Amniotic stem cell (primary cell): Measurements from ENCODE around the gene TMEM94.
"Not testable (repeated sequence)": the region's sequence is repeated elsewhere in the genome, so short reads cannot be mapped to it uniquely, and the experiment has no call there.

Source experiments
- DNase-seq: peaks from one replicate; lab custom pipeline; 2025; lab: John Stamatoyannopoulos, UW

The TMEM94 gene

DNA sequence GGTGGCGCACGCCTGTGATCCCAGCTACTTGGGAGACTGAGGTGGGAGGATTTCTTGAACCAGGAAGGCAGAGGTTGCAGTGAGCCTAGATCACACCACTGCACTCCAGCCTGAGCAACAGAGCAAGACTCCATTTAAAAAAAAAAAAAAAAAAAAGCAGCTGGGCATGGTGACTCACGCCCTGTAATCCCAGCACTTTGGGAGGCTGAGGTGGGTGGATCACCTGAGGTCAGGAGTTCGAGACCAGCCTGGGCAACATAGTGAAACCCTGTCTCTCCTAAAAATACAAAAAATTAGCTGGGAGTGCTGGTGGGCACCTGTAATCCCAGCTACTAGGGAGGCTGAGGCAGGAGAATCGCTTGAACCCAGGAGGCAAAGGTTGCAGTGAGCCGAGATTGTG, 10.5 kb upstream of the TMEM94 start:
- DNase-seq: not testable (repeated sequence)

DNA sequence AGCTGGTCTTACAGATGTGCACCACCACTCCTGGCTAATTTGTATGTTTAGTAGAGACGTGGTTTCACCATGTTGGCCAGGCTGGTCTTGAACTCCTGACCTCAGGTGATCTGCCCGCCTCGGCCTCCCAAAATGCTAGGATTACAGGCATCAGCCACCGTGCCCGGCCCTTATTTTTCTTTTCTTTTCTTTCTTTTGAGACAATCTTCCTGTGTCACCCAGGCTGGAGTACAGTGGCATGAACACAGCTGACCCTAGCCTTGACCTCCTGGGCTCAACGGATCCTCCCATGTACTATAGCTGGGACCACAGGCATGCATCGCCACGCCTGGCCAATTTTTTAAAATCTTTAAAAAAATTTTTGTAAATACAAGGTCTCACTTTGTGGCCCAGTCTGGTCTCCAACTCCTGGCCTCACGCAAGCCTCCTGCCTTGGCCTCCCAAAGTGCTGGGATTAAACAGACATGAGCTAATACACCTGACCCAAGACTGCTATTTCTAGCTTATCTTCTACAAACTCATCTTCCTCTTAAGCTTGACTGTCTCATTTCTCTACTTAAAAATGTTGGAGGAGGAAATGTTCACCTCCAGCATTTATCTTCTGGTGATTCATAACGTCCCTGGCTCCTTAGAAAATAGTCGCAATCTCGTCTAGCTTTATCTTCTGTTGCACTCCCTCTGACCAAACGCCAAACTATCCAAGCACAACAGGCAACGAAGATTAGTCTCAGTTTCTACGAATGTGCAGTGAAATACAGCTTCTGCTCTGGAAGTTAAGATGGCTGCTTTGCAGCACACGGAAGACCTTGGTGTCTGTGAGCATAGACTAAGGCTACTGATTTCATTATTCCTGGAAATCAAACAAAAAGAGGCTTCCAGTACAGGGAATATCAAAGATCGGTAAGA, 8.2 kb upstream of the TMEM94 start:
- no peak for DNase-seq

DNA sequence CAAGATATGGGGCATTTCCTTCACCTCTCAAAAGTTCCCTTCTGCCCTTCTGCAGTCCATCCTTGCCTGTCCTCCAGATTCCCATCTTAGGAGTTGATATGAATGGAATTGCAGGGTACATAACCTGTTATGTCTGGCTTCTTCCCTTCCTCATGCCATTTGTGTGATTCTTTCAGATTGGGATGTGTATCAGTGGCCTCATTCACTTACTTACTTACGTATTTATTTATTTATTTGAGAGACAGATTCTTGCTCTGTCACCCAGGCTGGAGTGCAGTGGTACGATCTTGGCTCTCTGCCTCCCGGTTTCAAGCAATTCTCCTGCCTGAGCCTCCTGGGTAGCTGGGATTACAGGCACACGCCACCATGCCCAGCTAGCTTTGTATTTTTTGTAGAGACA, 6.2 kb upstream of the TMEM94 start:
- no peak for DNase-seq

DNA sequence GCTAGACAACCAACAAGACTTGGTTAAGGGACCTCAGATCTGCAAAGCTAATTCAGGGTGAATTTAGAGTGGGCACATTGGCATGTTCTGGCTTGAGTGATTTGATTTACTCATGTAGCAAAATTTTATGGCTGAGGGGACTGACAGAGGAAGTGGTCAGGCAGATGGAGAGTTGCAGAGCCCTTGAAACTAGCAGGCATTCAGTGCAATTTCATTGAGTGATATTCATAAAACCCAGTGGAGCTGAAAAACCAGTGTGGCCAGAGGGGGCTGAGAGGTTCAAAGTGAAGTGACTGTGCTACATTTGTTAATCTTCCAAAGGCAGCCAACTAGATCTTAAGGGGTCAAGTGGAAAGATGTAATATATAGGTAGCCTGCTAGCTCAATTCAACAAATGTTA, 2.2 kb upstream of the TMEM94 start:
- no peak for DNase-seq

DNA sequence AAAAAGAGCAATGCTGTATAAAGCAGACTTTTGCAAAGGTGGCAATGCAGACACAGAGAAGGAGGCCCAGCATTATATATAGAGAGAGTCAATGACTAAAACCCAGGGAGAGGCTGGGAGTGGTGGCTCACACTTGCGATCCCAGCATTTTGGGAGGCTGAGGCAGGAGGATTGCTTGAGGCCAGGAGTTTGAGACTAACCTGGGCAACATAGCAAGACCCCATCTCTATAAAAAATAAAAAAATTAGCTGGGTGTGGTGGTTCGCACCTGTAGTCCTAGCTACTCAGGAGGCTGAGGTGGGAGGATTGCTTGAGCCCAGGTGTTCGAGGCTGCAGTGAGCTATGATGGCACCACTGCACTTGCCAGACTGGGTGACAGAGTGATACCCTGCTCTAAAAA, 1.8 kb upstream of the TMEM94 start:
- DNase-seq: not testable (repeated sequence)

DNA sequence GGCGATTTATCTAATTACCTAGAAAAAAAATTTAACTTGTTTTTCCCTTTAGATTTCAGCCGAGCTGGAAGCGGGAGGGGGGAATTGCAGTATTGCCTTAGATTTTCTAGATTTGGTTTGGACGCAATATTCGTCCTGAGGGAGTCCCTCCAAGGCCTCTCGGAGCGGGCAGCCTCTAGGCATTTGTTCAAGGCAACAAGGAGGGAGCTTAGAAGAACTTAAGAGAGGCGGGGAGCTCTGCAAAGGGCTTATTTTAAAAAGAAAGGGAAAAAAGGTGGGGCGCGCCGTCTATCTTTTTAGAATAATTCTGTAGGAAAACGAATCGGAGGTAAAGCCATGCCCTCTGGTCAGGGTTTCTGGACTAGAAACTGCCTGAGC, 407 bp upstream of the TMEM94 start:
- no peak for DNase-seq

DNA sequence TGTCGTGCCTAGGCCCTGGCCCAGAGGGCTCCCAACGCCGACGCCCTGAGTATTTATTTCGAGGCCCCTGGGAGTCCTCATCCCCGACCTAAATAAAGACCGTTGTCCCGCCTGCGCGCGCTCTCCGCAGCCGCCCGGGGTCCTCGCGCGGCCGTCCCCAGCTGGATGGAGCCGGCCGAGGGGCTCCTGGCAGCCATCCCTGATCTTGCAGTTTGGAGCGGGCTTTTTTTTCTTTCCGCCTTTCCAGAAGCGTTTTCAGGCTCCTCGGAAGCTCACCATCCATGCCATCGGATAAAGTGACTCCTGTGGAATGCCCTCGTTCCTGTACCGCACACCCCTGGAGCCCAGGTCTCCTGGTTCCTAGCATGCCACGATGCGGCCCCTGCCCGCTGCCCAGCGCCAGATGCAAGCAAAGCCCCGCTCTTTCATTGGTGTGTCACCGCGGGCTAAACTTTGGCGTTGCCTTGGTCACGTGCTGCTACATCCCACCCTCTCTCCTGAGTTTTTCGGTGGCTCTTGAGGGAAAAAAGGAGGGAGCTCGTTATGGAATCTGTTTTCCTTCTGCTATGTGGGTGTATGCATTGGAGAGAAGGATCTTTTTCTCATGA, 716 bp downstream of the TMEM94 start:
- no peak for DNase-seq

DNA sequence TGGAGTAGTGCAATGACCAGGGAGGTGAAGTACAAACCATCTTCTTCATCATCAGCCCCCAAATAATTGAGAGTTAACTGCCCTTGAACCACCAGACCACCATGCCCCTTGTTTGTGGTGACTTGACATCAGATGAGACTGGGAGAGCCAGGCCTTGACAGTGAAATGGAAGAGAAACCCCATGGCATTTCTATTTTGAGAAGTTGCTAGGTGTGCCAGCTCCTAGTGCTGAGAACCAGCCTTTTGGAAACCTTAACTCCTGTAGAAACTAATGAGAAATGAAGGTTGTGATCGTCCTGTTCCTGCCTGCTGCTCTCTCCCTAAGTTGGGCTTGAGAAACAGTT, 2.8 kb downstream of the TMEM94 start:
- no peak for DNase-seq

DNA sequence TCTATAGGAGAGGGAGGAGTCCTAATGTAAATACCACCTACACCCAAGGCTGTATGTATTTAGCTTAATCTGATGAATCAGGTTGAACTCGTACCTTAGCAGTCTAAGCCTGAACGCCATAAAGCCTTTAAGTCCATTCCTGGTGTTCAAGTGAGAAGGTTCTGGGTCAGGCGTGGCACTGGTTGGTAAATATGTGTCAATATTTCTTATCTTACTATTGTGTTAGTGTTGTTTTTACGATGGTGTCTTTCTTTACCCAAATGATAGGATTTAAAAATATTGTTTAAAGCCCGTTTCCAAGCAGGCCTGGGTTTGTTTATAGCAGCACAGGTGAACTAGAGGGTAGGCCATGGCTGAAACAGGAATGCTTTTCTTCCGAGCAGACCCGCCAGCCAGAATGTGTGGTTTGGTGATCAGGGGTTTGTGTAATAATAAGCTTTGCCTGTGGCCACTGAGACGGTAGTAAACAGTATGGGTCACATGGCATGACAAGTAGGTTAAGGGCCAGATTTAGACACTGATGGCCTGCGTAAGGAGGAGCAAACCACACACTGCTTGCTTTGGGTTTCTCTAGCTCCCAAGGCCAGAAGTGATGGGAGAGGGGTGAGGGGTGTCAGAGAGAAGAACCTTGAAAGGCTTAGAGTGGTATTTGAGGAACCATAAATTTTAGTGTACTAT, 3.3 kb downstream of the TMEM94 start:
- no peak for DNase-seq

DNA sequence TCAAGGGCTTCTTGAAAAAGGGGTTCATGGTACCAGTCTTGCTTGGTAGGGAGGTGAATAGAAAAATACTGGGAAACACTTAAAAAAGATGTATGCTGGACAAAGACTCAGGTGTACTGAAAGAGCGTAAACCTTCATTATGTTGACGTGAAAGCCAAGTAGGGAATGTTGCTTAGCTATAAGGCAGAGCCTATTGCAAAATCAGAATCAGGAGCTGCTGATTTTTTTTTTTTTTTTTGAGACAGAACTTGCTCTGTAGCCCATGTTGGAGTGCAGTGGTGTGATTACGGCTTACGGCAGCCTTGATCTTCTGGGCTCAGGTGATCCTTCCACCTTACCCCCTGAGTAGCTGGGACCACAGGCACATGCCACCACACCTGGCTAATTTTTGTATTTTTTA, 3.9 kb downstream of the TMEM94 start:
- no peak for DNase-seq

DNA sequence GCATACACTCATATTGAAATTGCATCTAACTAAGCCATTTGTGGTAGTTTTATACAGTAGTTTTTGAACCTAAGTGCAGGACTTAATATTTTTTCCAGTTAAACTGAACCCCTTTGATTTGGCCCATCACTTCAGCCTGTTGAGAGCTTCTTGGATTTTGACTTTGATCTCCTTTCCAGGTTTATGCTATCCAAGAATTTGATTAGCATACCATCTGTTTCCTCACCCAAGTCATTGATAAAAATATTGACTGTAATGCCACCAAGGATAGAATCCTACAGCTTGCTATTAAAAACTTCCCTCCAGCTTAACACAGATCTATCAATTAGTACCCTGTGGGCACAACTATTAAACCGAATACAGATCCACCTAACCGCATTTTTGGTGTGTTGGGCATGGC, 7.2 kb downstream of the TMEM94 start:
- no peak for DNase-seq

DNA sequence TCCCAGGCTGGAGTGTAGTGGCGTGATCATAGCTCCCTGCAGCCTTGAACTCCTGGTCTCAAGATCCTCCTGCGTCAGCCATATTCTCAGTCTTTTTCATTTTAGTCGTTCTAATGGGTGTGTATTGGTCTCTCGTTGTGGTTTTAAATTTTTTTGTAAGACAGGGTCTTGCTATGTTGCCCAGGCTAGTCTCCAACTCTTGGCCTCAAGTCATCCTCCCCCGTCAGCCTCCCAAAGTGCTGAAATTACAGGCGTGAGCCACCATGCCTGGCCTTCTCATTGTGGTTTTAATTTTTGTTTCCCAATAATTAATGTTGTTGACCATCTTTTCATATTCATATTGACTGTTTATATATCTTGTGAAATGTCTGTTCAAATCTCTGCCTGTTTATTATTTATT, 8.6 kb downstream of the TMEM94 start:
- no peak for DNase-seq

DNA sequence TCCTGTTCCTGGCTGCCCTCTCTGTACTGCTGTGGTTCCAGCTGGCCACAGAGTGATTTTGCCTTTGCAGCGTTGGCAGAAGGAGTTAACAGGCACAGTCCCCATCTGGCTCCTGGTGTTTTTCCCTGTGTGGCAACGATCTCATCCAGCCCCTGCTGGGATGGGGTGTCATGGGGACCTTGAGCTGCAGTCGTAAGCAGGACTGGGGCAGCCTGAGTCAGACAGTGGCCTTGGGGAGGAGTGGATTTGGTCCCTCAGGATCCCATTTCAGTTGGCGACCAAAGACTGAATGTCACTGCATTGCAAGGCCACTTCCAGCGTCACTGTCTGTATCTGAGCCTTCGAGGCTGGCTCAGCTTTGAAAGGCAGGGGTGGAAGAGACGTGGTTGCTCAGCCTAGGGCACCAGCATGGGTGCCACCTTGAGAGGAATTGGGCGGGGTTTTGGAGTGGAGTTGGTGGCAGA, 11.9 kb downstream of the TMEM94 start:
- DNase-seq: no peak

DNA sequence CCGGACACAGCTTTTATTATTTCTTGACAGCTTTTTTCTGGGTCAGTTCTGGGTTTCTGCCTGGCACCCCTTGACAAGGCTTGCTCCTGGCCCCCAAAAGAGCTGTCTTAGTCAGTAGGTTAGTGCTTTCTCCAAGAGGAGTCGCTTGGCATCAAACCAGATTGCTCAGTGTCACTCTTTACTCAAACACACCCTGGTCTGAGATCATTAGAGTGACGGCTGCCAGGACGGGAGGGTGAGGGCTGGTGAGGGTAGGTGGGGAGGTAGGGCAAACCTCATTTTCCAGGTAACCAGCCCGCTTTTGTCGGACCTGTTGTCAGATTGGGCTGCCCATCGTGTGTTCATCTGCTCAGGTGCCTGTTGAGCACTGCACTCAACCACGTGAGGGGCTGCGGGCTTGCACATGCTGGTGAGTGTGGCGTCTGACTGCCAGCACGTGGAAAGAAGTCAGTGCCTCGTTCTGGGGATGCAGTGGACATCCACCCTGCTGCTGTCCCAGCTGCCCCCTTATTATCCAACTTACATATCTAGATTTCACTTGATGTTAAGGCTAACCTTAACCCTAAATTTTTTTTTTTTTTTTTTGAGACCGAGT, 12.4 kb downstream of the TMEM94 start:
- no peak for DNase-seq

DNA sequence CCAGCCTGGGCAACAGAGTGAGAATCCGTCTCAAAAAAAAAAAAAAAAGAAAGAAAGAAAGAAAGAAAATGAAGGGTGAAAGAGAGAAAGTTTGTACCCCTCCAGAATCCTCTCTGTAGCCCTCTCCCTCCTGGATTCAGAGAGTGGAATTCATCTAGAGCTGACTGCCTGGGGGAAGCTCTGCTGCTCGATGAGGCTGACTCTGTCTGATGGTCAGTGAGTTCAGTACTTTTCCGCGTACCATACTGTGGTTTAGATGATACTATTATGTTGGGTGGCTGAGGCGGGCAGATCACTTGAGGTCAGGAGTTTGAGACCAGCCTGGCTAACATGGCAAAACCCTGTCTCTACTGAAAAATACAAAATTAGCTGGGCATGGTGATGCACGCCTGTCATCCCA, 14.8 kb downstream of the TMEM94 start:
- no peak for DNase-seq

DNA sequence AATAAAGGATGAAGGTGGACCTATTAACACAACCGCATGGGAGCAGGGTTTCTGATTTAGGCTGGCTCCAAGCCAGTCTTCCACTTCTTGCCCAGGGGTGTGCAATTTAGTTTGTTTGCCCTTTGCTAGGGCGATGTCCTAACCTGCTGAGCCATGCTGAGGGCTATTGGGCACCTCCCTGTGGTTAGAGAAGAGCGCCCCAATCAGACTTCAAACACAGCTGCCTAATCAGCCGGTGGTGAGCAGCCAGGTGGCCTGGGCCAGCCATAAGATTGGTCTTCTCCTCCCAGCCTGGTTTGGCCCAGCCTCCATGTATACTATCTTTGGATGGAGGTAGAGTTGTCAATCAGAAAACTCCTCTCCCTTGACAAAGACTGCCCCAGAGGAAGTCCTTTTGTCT, 15.7 kb downstream of the TMEM94 start:
- no peak for DNase-seq

DNA sequence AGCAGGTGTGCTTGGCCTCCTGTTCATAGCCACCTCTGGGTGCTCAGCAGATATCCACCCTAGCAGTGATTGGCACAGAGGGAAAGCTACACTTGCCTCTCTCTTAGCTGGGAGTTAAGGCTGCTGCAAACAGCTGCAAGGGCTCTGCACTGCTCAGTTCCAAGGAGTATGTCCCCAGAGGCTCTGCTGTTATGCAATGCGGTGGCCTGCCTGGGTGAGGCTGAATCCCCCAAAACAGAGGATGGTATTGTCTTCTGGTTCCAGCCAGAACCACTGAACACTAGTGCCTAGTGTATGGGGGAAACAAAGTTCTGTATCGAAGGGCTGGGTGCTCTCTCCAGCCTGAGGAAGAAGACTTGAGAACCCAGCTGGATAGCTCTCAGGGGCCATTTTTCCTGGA, 16.8 kb downstream of the TMEM94 start:
- DNase-seq: no peak

DNA sequence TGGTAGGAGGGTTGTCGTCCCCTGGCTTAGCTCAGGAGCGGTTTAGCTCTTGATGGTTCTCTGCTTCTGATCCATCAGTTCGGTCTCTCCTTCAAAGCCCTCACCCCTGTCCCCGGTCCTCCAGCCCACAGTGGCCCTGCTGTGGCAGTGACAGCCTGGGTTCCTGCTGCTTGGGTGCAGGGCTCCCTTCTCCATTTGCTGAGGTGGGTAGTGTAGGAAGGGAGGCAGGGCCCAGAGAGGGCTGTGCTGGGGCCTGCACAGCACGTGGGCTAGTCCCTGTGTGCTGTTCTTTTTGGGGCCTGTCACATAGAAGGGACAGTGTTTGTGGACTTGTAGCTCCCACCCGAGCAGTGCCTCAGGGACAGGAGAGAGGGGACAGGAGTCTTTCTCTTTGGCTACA, 18.3 kb downstream of the TMEM94 start:
- no peak for DNase-seq

DNA sequence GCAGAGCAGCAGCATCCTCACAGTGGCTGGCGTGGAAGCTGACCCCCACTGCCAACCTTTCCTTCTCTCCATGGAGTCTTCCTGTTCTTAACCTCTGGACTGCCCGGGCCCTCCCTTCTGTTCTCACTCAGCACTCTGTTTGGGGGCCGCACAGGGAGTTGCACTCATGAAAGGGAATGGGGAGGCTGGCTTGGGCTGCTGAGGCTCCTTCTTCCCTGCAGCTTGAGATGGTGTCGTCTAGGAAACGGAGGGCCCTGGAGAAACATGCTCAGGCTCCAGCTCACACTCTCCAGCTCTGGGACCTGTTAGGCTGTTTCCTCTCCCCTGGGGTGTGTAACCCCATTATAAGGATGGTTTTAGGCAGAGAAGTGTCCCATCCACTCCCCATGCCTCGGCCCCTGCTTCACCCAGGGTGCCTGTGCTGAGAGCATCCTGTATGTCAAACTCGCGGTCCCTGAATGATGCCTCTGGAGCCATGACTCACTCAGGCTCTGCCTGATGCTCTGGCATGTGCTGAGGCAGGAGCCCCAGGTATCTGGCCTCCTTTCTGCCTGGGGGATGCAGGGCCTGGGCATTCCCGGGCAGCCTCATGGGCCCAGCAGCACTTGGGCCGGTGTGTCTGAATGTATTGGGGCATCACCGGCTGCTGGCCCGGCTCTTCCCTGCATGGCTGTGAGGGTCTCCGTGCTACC, 18.9 kb downstream of the TMEM94 start:
- no peak for DNase-seq

DNA sequence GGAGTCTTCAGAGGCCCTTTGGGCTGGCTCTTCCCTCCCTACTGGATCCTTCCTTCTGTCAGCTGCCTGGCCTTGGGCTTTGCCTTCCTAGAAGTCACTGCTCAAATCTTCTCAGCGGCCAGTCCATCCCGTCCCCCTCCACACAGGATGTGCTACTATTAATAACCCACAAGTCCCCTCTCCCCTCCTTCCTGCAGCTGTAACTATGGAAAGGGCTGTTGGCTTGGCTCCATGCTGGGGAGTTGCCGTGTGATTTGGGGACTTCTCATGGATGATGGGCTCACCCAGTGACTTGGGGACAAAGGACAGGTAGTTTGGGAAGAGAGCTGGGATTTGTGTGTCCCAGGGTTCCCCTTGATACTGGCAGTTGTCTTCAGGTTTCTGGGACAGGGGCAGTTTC, 19.4 kb downstream of the TMEM94 start:
- DNase-seq: no peak

DNA sequence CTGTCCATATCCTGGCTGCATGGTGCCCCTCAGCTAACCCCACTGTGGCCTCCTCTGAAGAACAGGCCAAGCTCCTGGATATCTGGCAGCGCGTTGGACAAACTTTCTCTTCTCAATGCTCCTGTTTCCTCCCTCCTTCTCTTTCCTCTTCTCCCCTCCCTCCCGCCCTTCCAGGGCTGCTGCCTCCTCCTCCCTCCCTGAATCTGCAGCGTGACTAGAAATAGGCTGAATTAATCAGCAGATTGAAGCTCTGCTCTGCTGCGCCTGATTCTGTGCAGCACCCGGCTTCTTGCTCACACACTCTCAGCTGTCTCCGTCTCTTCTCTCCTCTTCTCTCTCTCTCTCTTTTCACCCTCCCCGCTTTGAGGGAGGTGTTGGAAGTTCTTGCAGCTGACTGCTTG, 19.8 kb downstream of the TMEM94 start:
- no peak for DNase-seq

DNA sequence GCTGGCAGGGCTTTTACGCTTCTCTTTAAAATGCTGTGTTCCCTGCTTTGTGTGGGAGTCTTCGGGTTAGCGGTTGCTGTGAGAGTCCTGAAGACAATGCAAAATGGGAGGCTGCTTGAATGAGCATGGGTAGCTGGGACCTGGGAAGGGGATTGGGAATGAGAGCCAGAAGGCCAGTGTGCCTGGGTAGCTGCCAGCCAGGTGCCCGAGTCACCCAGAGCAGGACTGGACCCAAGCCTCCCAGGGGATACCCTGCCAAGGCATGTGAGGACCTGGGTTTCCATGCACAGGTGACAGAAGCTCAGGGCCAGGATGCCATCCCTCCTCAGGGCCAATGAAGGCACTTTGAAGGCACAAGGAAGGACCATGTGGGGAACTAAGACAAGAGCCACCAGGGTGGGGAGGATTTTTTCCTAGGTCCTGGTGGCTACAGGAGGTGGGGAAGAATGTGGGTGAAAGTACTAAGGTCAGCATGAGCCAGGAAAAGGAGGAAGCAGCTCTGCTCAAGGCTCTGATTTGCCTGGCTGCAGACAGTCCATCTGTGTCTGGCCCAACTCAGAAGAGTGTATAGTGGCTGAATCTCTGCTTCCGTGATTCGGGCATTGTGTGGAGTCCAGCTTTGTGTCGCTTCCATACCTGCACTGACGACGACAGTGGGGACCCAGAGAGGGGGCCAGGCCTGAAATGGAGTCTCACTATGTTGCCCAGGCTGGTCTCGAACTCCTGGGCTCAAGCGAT, 20.5 kb downstream of the TMEM94 start:
- no peak for DNase-seq
